Measurements from ENCODE around the gene ADA.

ADA gene

GRCh38 chr20:44621939-44622338, 29.6 kb downstream of the ADA start:
- DNase-seq: no peak

GRCh38 chr20:44621325-44621724, 30.2 kb downstream of the ADA start:
- no peak for DNase-seq

GRCh38 chr20:44620030-44620429, 31.5 kb downstream of the ADA start:
- no peak for DNase-seq

- DNase-seq: no peak
These were observed 32.2 kb downstream of the ADA start for GRCh38 chr20:44619294-44619693.

GRCh38 chr20:44618318-44618731, 33.2 kb downstream of the ADA start:
- peak; percentile 41 for DNase-seq

GRCh38 chr20:44616604-44616964, 34.9 kb downstream of the ADA start:
- DNase-seq: no peak

GRCh38 chr20:44615876-44616603, 35.5 kb downstream of the ADA start:
- DNase-seq: no peak

- DNase-seq: peak; percentile 19
These were observed 36.2 kb downstream of the ADA start for GRCh38 chr20:44615169-44615791.

- no peak for DNase-seq
These were observed 37.0 kb downstream of the ADA start for GRCh38 chr20:44614525-44614924.

GRCh38 chr20:44613575-44613974, 37.9 kb downstream of the ADA start:
- DNase-seq: no peak

- peak; percentile 52 for DNase-seq
These were observed 41.1 kb downstream of the ADA start for GRCh38 chr20:44610313-44610962.

- DNase-seq: peak; percentile 85
These were observed 41.8 kb downstream of the ADA start for GRCh38 chr20:44609516-44610312.

GRCh38 chr20:44609006-44609515, 42.4 kb downstream of the ADA start:
- DNase-seq: no peak

- DNase-seq: no peak
These were observed 44.6 kb downstream of the ADA start for GRCh38 chr20:44606725-44607441.

- no peak for DNase-seq
These were observed 48.2 kb downstream of the ADA start for GRCh38 chr20:44603327-44603726.

GRCh38 chr20:44601801-44602204, 49.7 kb downstream of the ADA start:
- DNase-seq: no peak

GRCh38 chr20:44601236-44601671, 50.2 kb downstream of the ADA start:
- DNase-seq: no peak

GRCh38 chr20:44600758-44601201, 50.7 kb downstream of the ADA start:
- no peak for DNase-seq

- DNase-seq: no peak
These were observed 51.2 kb downstream of the ADA start for GRCh38 chr20:44600301-44600700.

GRCh38 chr20:44599715-44600114, 51.8 kb downstream of the ADA start:
- no peak for DNase-seq

GRCh38 chr20:44598423-44599305, 52.8 kb downstream of the ADA start:
- no peak for DNase-seq
